Stimulated activated CD4-positive, alpha-beta T cell treated with anti-CD3 and anti-CD28 coated beads, Interleukin-1b, Interleukin-23, amount 100 ng/mL, for 24 hours (primary cell): ENCODE measurements around the gene ZNF28.
"Not testable (repeated sequence)": the region's sequence is repeated elsewhere in the genome, so short reads cannot be mapped to it uniquely, and the experiment has no call there.

Experiments used
- DNase-seq, 4 experiments: peaks; one replicate each; pipeline ENCODE4 v3.0.0-alpha.2; 2020; ENCODE audit warnings: low read depth in 4 of 4, low spot score in 1 of 4

Gene ZNF28

GRCh38 chr19:52782864-52783263 is 38.6 kb downstream of the ZNF28 start:
- not testable (repeated sequence) for DNase-seq

GRCh38 chr19:52778811-52779210 is 42.6 kb downstream of the ZNF28 start:
- no peak for DNase-seq

DNA sequence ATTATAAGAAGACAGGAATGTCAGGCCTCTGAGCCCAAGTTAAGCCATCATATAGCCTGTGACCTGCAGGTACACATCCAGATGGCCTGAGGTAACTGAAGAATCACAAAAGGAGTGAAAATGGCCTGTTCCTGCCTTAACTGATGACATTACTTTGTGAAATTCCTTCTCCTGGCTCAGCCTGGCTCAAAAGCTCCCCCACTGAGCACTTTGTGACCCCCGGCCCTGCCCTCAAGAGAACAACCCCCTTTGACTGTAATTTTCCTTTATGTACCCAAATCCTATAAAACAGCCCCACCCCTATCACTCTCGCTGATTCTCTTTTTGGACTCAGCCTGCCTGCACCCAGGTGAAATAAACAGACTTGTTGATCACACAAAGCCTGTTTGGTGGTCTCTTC is 65.0 kb downstream of the ZNF28 start:
- not testable (repeated sequence) for DNase-seq

DNA sequence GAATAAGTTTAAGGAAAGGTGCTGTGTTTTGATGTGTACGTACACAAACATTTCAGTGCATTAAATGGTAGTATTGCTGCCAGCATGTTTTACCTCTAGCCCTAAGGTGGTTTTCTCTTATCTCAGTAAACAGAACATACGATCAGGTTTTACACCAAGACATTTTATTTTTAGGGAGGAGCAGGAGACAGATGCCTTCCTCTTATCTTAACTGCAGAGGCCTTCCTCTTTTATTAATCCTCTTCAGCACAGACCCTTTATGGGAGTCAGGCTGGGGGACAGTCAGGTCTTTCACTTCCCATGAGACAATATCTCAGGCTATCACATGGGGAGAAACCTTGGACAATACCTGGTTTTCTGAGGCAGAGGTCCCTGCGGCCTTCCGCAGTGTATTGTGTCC is 71.7 kb downstream of the ZNF28 start:
- DNase-seq = no peak

GRCh38 chr19:52748336-52748950 is 73.0 kb downstream of the ZNF28 start:
- no peak for DNase-seq
